Mesendoderm (in vitro differentiated cells): ENCODE data around the gene DCAF17.

Experiments
- DNase-seq: peaks from one replicate; pipeline ENCODE4 v3.0.0; 2013
- H2AK5ac ChIP-seq: 2 replicates; pipeline ENCODE4 v1.6.1; 2013; ENCODE audit warnings: low read length, inconsistent platforms
- H2BK120ac ChIP-seq: 2 replicates; pipeline ENCODE4 v1.6.1; 2013; ENCODE audit warnings: low read depth, mild to moderate bottlenecking, low read length, moderate library complexity, mixed read lengths
- H2BK15ac ChIP-seq: replicated peaks from 2 replicates; pipeline ENCODE4 v1.6.1; 2013; ENCODE audit warnings: low read depth, mild to moderate bottlenecking, moderate library complexity
- H2BK5ac ChIP-seq: 2 replicates; pipeline ENCODE4 v1.6.1; 2013; ENCODE audit warnings: low read length, inconsistent platforms
- H3K18ac ChIP-seq: 2 replicates; pipeline ENCODE4 v1.6.1; 2013; ENCODE audit warnings: mild to moderate bottlenecking, low read length, mixed read lengths
- H3K23ac ChIP-seq: one replicate; pipeline ENCODE4 v1.6.1; 2013; ENCODE audit warnings: low read length
- H3K27ac ChIP-seq: 2 replicates; pipeline ENCODE4 v1.5.1; 2013; ENCODE audit warnings: low read depth, mild to moderate bottlenecking, inconsistent platforms, low read length, moderate library complexity
- H3K27me3 ChIP-seq: 2 replicates; pipeline ENCODE4 v1.6.1; 2013; ENCODE audit warnings: low read length, control low read depth, mild to moderate bottlenecking, inconsistent platforms; ENCODE audit not compliant: insufficient read depth, poor library complexity
- H3K36me3 ChIP-seq: 2 replicates; pipeline ENCODE4 v1.6.1; 2013; ENCODE audit warnings: low read length, inconsistent platforms; ENCODE audit not compliant: control insufficient read depth, insufficient read depth
- H3K4ac ChIP-seq: one replicate; pipeline ENCODE4 v1.6.1; 2013; ENCODE audit warnings: low read depth, mild to moderate bottlenecking, low read length, moderate library complexity
- H3K4me1 ChIP-seq: 2 replicates; pipeline ENCODE4 v1.6.1; 2013; ENCODE audit warnings: low read depth, low read length, inconsistent platforms; ENCODE audit not compliant: control insufficient read depth
- H3K4me2 ChIP-seq: 2 replicates; pipeline ENCODE4 v1.6.1; 2013; ENCODE audit warnings: low read length
- H3K4me3 ChIP-seq: 2 replicates; pipeline ENCODE4 v1.5.1; 2013; ENCODE audit warnings: mild to moderate bottlenecking, low read length
- H3K56ac ChIP-seq: one replicate; pipeline ENCODE4 v1.6.1; 2013; ENCODE audit warnings: low read length
- H3K79me1 ChIP-seq: 2 replicates; pipeline ENCODE4 v1.6.1; 2013; ENCODE audit warnings: low read length, inconsistent platforms
- H3K79me2 ChIP-seq: 2 replicates; pipeline ENCODE4 v1.6.1; 2013; ENCODE audit warnings: mild to moderate bottlenecking, low read length; ENCODE audit not compliant: control insufficient read depth, insufficient read depth
- H3K9ac ChIP-seq: 2 replicates; pipeline ENCODE4 v1.6.1; 2013; ENCODE audit warnings: low read length, inconsistent platforms
- H4K5ac ChIP-seq: one replicate; pipeline ENCODE4 v1.6.1; 2013; ENCODE audit warnings: low read length
- H4K8ac ChIP-seq: one replicate; pipeline ENCODE4 v1.6.1; 2013; ENCODE audit warnings: low read depth, mild to moderate bottlenecking, control low read depth, low read length, moderate library complexity
- WGBS: extraction: QIAGEN DNeasy Blood & Tissue Kit; methylation state at CpG from one replicate; pipeline ENCODE4 v1.1.7; 2013; ENCODE audit warnings: low lambda C conversion rate, missing lambda C conversion rate; ENCODE audit not compliant: insufficient coverage; ENCODE audit errors: extremely low coverage; 5-methylcytosine and 5-hydroxymethylcytosine counted together

The DCAF17 gene

GRCh38 chr2:171390941-171391516 lies 43.0 kb upstream of the DCAF17 start:
- no peak overlapping the region for H4K8ac ChIP-seq
- H2BK15ac ChIP-seq: no peak overlapping the region
- H3K4me2 ChIP-seq: no peak overlapping the region
- no peak overlapping the region for H3K23ac ChIP-seq
- no peak overlapping the region for H3K27ac ChIP-seq
- WGBS: no CpG with 5 or more reads among the region's 1 CpG
- H3K18ac ChIP-seq: no peak overlapping the region
- H2AK5ac ChIP-seq: no peak overlapping the region
- H3K4ac ChIP-seq: no peak overlapping the region
- H3K79me2 ChIP-seq: no peaks in the 10 kb centered on the region
- H2BK120ac ChIP-seq: no peak overlapping the region
- no peaks in the 10 kb centered on the region for H3K36me3 ChIP-seq
- peaks cover 4% of the 10 kb centered on the region for H3K4me1 ChIP-seq
- no peak overlapping the region for H3K4me3 ChIP-seq
- no peak overlapping the region for H4K5ac ChIP-seq
- DNase-seq: no peak
- no peak overlapping the region for H2BK5ac ChIP-seq
- no peak overlapping the region for H3K56ac ChIP-seq
- H3K9ac ChIP-seq: no peak overlapping the region
- peaks cover 1% of the 10 kb centered on the region for H3K79me1 ChIP-seq
- no peaks in the 10 kb centered on the region for H3K27me3 ChIP-seq

GRCh38 chr2:171391532-171391931 lies 42.5 kb upstream of the DCAF17 start:
- no peak overlapping the region for H2BK120ac ChIP-seq
- no peak overlapping the region for H3K18ac ChIP-seq
- no peak overlapping the region for H2BK5ac ChIP-seq
- H3K4me3 ChIP-seq: no peak overlapping the region
- H3K4me2 ChIP-seq: no peak overlapping the region
- H2BK15ac ChIP-seq: no peak overlapping the region
- no peak overlapping the region for H3K4ac ChIP-seq
- no peaks in the 10 kb centered on the region for H3K79me2 ChIP-seq
- no peak overlapping the region for H3K27ac ChIP-seq
- H4K5ac ChIP-seq: no peak overlapping the region
- H4K8ac ChIP-seq: no peak overlapping the region
- no peaks in the 10 kb centered on the region for H3K27me3 ChIP-seq
- DNase-seq: peak; percentile 47
- WGBS: no CpG with 5 or more reads among the region's 2 CpGs
- no peak overlapping the region for H2AK5ac ChIP-seq
- no peak overlapping the region for H3K9ac ChIP-seq
- H3K23ac ChIP-seq: no peak overlapping the region
- no peaks in the 10 kb centered on the region for H3K36me3 ChIP-seq
- H3K79me1 ChIP-seq: peaks cover 1% of the 10 kb centered on the region
- no peak overlapping the region for H3K56ac ChIP-seq
- H3K4me1 ChIP-seq: peaks cover 4% of the 10 kb centered on the region

- Histone ChIP-seq H3K4ac (no peak overlapping the region), H3K4me1 (no peaks in the 10 kb centered on the region), H3K27ac (no peak overlapping the region), H4K5ac (no peak overlapping the region), H3K23ac (no peak overlapping the region), H3K27me3 (no peaks in the 10 kb centered on the region), H3K4me3 (no peak overlapping the region), H2BK5ac (no peak overlapping the region), H2AK5ac (no peak overlapping the region), H2BK120ac (no peak overlapping the region), H3K79me1 (peaks cover 1% of the 10 kb centered on the region), H3K79me2 (no peaks in the 10 kb centered on the region), H2BK15ac (no peak overlapping the region), H3K36me3 (no peaks in the 10 kb centered on the region), H3K18ac (no peak overlapping the region), H3K9ac (no peak overlapping the region), H3K4me2 (no peak overlapping the region), H3K56ac (no peak overlapping the region), H4K8ac (no peak overlapping the region)
- DNase-seq: no peak
- no CpG with 5 or more reads among the region's 1 CpG for WGBS
Observed at GRCh38 chr2:171393487-171393886, 40.5 kb upstream of the DCAF17 start.

- H3K36me3 ChIP-seq: no peaks in the 10 kb centered on the region
- no peak overlapping the region for H3K4me3 ChIP-seq
- no peak for DNase-seq
Observed at GRCh38 chr2:171394164-171394740, 39.8 kb upstream of the DCAF17 start.

GRCh38 chr2:171399292-171399691 lies 34.7 kb upstream of the DCAF17 start:
- H3K23ac ChIP-seq: no peak overlapping the region
- no peak overlapping the region for H3K27ac ChIP-seq
- H3K27me3 ChIP-seq: no peaks in the 10 kb centered on the region
- no peaks in the 10 kb centered on the region for H3K4me1 ChIP-seq
- no peak for DNase-seq
- no peak overlapping the region for H3K4me3 ChIP-seq
- no peak overlapping the region for H2BK120ac ChIP-seq
- no peak overlapping the region for H3K18ac ChIP-seq
- H2AK5ac ChIP-seq: no peak overlapping the region
- H3K79me2 ChIP-seq: no peaks in the 10 kb centered on the region
- no peak overlapping the region for H3K9ac ChIP-seq
- no peak overlapping the region for H3K56ac ChIP-seq
- no peak overlapping the region for H4K5ac ChIP-seq
- peaks cover 2% of the 10 kb centered on the region for H3K79me1 ChIP-seq
- no peak overlapping the region for H2BK5ac ChIP-seq
- H3K36me3 ChIP-seq: no peaks in the 10 kb centered on the region
- no peak overlapping the region for H3K4me2 ChIP-seq
- no peak overlapping the region for H2BK15ac ChIP-seq
- no peak overlapping the region for H4K8ac ChIP-seq
- H3K4ac ChIP-seq: no peak overlapping the region

More at GRCh38 chr2:171394164-171394740, 39.8 kb upstream of the DCAF17 start:
- Histone ChIP-seq H3K27ac (no peak overlapping the region), H4K5ac (no peak overlapping the region), H3K4me2 (no peak overlapping the region), H4K8ac (no peak overlapping the region), H2BK15ac (no peak overlapping the region), H3K4me1 (no peaks in the 10 kb centered on the region), H3K23ac (no peak overlapping the region), H2BK5ac (no peak overlapping the region), H3K27me3 (no peaks in the 10 kb centered on the region), H3K18ac (no peak overlapping the region), H2BK120ac (no peak overlapping the region), H3K56ac (no peak overlapping the region), H3K9ac (no peak overlapping the region), H3K79me2 (no peaks in the 10 kb centered on the region), H3K4ac (no peak overlapping the region), H3K79me1 (peaks cover 1% of the 10 kb centered on the region), H2AK5ac (no peak overlapping the region)
- WGBS: no CpG with 5 or more reads among the region's 1 CpG

GRCh38 chr2:171400395-171400794 lies 33.6 kb upstream of the DCAF17 start:
- H3K79me1 ChIP-seq: peaks cover 4% of the 10 kb centered on the region
- H3K27ac ChIP-seq: no peak overlapping the region
- no CpG with 5 or more reads among the region's 3 CpGs for WGBS
- no peak overlapping the region for H4K8ac ChIP-seq
- H3K23ac ChIP-seq: no peak overlapping the region
- no peak overlapping the region for H3K56ac ChIP-seq
- no peak overlapping the region for H3K4me2 ChIP-seq
- H3K9ac ChIP-seq: no peak overlapping the region
- H3K27me3 ChIP-seq: no peaks in the 10 kb centered on the region
- H2BK5ac ChIP-seq: no peak overlapping the region
- H3K4me1 ChIP-seq: no peaks in the 10 kb centered on the region
- no peak overlapping the region for H2AK5ac ChIP-seq
- DNase-seq: no peak
- no peak overlapping the region for H2BK15ac ChIP-seq
- H3K4me3 ChIP-seq: no peak overlapping the region
- H3K18ac ChIP-seq: no peak overlapping the region
- no peaks in the 10 kb centered on the region for H3K36me3 ChIP-seq
- no peak overlapping the region for H4K5ac ChIP-seq
- no peak overlapping the region for H2BK120ac ChIP-seq
- H3K4ac ChIP-seq: no peak overlapping the region
- peaks cover 2% of the 10 kb centered on the region for H3K79me2 ChIP-seq
